Duodenal mucosa (tissue), 2 donors: ENCODE data around the gene TLR8.

ENCODE experiments used
- H3K27ac ChIP-seq: one replicate; pipeline ENCODE4 v1.7.0; 2013; ENCODE audit warnings: low read depth, low read length
- H3K27me3 ChIP-seq, 2 donors: one replicate each; pipeline ENCODE4 v1.7.0; 2013; ENCODE audit warnings: low read length in 2 of 2, control low read depth in 1 of 2; ENCODE audit not compliant: insufficient read depth in 2 of 2, control insufficient read depth in 1 of 2
- H3K36me3 ChIP-seq, 2 donors: one replicate each; pipeline ENCODE4 v1.7.0; 2013; ENCODE audit warnings: low read length in 2 of 2, control low read depth in 1 of 2; ENCODE audit not compliant: insufficient read depth in 2 of 2, control insufficient read depth in 1 of 2
- H3K4me1 ChIP-seq, 2 donors: one replicate each; pipeline ENCODE4 v1.7.0; 2013; ENCODE audit warnings: low read length in 2 of 2, control low read depth in 1 of 2; ENCODE audit not compliant: insufficient read depth in 2 of 2, control insufficient read depth in 1 of 2
- H3K4me3 ChIP-seq, 2 donors: one replicate each; pipeline ENCODE4 v1.7.0; 2013; ENCODE audit warnings: low read length in 2 of 2, low read depth in 1 of 2
- H3K9ac ChIP-seq, 2 donors: one replicate each; pipeline ENCODE4 v1.7.0; 2013; ENCODE audit warnings: low read length in 2 of 2, low read depth in 1 of 2
- H3K9me3 ChIP-seq, 2 donors: one replicate each; pipeline ENCODE4 v1.7.0; 2013; ENCODE audit warnings: low read length in 2 of 2, control low read depth in 1 of 2; ENCODE audit not compliant: control insufficient read depth in 1 of 2

Gene TLR8

DNA sequence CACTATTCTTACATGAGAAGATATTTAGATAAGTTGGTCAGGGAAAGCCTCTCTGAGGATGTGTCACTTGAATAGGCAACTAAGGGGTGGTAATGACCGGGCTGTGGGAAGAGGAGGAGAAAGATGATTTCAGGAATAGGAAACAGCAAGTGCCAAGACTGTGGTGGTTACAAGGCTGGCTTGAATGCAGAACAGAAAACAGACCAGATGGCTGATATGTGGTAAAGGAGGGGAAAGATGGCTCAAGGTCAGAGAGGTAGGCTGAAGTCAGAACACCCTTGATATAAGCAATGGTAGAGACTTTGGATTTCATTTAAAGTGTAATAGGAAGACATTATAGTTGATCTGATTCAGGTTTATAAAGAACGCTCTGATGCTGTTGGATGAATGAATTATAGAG, 24.5 kb upstream of the TLR8 start:
- Histone ChIP-seq H3K27me3 (no peaks in the 10 kb centered on the region), H3K9me3 (no peaks in the 10 kb centered on the region)

DNA sequence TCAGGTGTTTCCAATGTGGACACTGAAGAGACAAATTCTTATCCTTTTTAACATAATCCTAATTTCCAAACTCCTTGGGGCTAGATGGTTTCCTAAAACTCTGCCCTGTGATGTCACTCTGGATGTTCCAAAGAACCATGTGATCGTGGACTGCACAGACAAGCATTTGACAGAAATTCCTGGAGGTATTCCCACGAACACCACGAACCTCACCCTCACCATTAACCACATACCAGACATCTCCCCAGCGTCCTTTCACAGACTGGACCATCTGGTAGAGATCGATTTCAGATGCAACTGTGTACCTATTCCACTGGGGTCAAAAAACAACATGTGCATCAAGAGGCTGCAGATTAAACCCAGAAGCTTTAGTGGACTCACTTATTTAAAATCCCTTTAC, 20.9 kb upstream of the TLR8 start:
- H3K4me3 ChIP-seq: no peak overlapping the region

More for the DNA sequence above, 24.5 kb upstream of the TLR8 start:
- Histone ChIP-seq H3K4me1 (no peaks in the 10 kb centered on the region), H3K27ac (no peak overlapping the region), H3K9ac (no peak overlapping the region), H3K36me3 (no peaks in the 10 kb centered on the region), H3K4me3 (no peak overlapping the region)

DNA sequence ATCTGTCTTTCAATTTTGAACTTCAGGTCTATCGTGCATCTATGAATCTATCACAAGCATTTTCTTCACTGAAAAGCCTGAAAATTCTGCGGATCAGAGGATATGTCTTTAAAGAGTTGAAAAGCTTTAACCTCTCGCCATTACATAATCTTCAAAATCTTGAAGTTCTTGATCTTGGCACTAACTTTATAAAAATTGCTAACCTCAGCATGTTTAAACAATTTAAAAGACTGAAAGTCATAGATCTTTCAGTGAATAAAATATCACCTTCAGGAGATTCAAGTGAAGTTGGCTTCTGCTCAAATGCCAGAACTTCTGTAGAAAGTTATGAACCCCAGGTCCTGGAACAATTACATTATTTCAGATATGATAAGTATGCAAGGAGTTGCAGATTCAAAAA, 19.9 kb upstream of the TLR8 start:
- no peaks in the 10 kb centered on the region for H3K27me3 ChIP-seq

More for the DNA sequence above, 20.9 kb upstream of the TLR8 start:
- H3K9ac ChIP-seq: no peak overlapping the region
- no peaks in the 10 kb centered on the region for H3K27me3 ChIP-seq
- H3K36me3 ChIP-seq: no peaks in the 10 kb centered on the region
- H3K9me3 ChIP-seq: no peaks in the 10 kb centered on the region
- H3K4me1 ChIP-seq: no peaks in the 10 kb centered on the region
- H3K27ac ChIP-seq: no peak overlapping the region

GRCh38 chrX:12887141-12887540, 19.3 kb upstream of the TLR8 start:
- Histone ChIP-seq H3K27ac (no peak overlapping the region), H3K9ac (no peak overlapping the region), H3K9me3 (no peaks in the 10 kb centered on the region), H3K4me1 (peaks cover 0 to 5% of the 10 kb centered on the region in 2 donors), H3K36me3 (no peaks in the 10 kb centered on the region), H3K4me3 (no peak overlapping the region), H3K27me3 (no peaks in the 10 kb centered on the region)

More for the DNA sequence above, 19.9 kb upstream of the TLR8 start:
- Histone ChIP-seq H3K4me1 (peaks cover 0 to 4% of the 10 kb centered on the region in 2 donors), H3K9me3 (no peaks in the 10 kb centered on the region), H3K4me3 (no peak overlapping the region), H3K36me3 (no peaks in the 10 kb centered on the region), H3K27ac (no peak overlapping the region), H3K9ac (no peak overlapping the region)

GRCh38 chrX:12887767-12888166, 18.7 kb upstream of the TLR8 start:
- H3K27me3 ChIP-seq: no peaks in the 10 kb centered on the region
- no peaks in the 10 kb centered on the region for H3K9me3 ChIP-seq
- H3K4me3 ChIP-seq: no peak overlapping the region
- no peak overlapping the region for H3K27ac ChIP-seq
- H3K4me1 ChIP-seq: peaks cover 0 to 5% of the 10 kb centered on the region in 2 donors
- no peaks in the 10 kb centered on the region for H3K36me3 ChIP-seq
- H3K9ac ChIP-seq: no peak overlapping the region

GRCh38 chrX:12890467-12890866, 16.0 kb upstream of the TLR8 start:
- Histone ChIP-seq H3K9ac (no peak overlapping the region), H3K36me3 (no peaks in the 10 kb centered on the region)

GRCh38 chrX:12891171-12891570, 15.2 kb upstream of the TLR8 start:
- Histone ChIP-seq H3K27ac (no peak overlapping the region), H3K4me1 (peaks cover 0 to 5% of the 10 kb centered on the region in 2 donors), H3K36me3 (no peaks in the 10 kb centered on the region), H3K4me3 (no peak overlapping the region), H3K27me3 (no peaks in the 10 kb centered on the region), H3K9me3 (no peaks in the 10 kb centered on the region), H3K9ac (no peak overlapping the region)

More at GRCh38 chrX:12890467-12890866, 16.0 kb upstream of the TLR8 start:
- H3K4me1 ChIP-seq: peaks cover 0 to 5% of the 10 kb centered on the region in 2 donors
- no peaks in the 10 kb centered on the region for H3K27me3 ChIP-seq
- H3K9me3 ChIP-seq: no peaks in the 10 kb centered on the region
- H3K27ac ChIP-seq: no peak overlapping the region
- no peak overlapping the region for H3K4me3 ChIP-seq

- H3K4me1 ChIP-seq: peaks cover 0 to 5% of the 10 kb centered on the region in 2 donors
- H3K27ac ChIP-seq: no peak overlapping the region
Observed at GRCh38 chrX:12891915-12892506, 14.4 kb upstream of the TLR8 start.

GRCh38 chrX:12892716-12893115, 13.7 kb upstream of the TLR8 start:
- Histone ChIP-seq H3K27me3 (no peaks in the 10 kb centered on the region), H3K4me1 (peaks cover 0 to 5% of the 10 kb centered on the region in 2 donors), H3K36me3 (no peaks in the 10 kb centered on the region), H3K9ac (no peak overlapping the region), H3K9me3 (no peaks in the 10 kb centered on the region), H3K27ac (no peak overlapping the region), H3K4me3 (no peak overlapping the region)

More at GRCh38 chrX:12891915-12892506, 14.4 kb upstream of the TLR8 start:
- H3K36me3 ChIP-seq: no peaks in the 10 kb centered on the region
- H3K9me3 ChIP-seq: no peaks in the 10 kb centered on the region
- no peaks in the 10 kb centered on the region for H3K27me3 ChIP-seq
- H3K4me3 ChIP-seq: no peak overlapping the region
- H3K9ac ChIP-seq: no peak overlapping the region

DNA sequence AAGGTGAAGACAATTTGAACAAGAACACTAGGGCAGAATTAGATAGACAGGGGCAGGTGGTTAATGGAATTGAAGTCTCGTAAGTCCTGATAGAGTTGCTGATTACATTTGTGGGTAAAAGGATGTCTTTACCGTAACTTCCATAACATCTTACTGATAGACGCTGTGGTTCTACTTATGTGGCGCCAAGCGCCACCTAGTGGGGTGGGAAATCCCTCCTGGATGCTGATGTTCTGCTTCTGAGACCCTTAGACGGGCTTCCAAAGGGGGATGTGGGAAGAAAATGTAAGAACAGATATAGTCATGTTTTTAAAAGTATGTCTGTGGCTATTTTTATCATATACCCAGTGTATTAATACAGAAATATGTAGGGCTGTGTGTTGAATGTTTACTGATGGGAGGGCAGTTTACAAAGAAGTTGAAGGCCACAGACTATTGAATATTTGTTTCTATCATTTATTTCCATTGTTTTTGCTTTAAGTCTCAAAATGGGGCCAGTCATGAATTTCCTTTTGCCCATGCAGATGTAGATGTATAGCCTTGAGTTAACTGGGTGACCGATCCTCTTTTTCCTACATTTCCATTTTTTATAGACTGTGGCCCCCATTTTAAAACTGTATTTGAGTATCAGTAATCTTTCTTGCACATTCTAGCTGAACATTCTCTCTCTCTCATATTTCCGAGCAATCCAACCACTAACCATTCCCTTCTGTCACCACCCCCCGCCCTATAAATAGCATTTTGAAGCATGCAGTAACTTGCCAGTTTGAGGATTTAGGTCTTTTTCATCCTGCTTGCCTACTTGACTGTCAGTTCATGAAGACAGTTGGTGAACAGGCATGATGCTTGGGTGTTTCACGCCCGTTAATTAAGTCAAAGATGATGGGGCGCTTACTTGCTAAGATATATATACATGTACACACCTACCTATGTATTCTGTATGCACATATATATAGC, 12.1 kb upstream of the TLR8 start:
- H3K4me1 ChIP-seq: peaks cover 0 to 5% of the 10 kb centered on the region in 2 donors
- H3K27me3 ChIP-seq: no peaks in the 10 kb centered on the region
- no peak overlapping the region for H3K27ac ChIP-seq
- no peaks in the 10 kb centered on the region for H3K9me3 ChIP-seq
- H3K36me3 ChIP-seq: no peaks in the 10 kb centered on the region
- H3K9ac ChIP-seq: no peak overlapping the region
- H3K4me3 ChIP-seq: no peak overlapping the region
